HL-60 (cell line): ENCODE measurements around the gene PGBD5.

Source experiments
- DNase-seq, 2 experiments: peaks; one replicate each; pipeline ENCODE4 v3.0.0-alpha.2; 2010 to 2020; ENCODE audit warnings: low read depth in 1 of 2, low spot score in 1 of 2
- H3K27ac ChIP-seq: fragments of 250-450 bp; sonication (Bioruptor Pico); replicated peaks from 2 replicates; pipeline ENCODE4 v1.5.1; 2020; ENCODE audit warnings: mild to moderate bottlenecking, moderate library complexity
- H3K27me3 ChIP-seq: fragments of 250-450 bp; sonication (Bioruptor Pico); 2 replicates; pipeline ENCODE4 v1.5.1; 2021; ENCODE audit warnings: mild to moderate bottlenecking, moderate library complexity; ENCODE audit not compliant: insufficient read depth, poor library complexity, severe bottlenecking
- H3K4me3 ChIP-seq: replicated peaks from 2 replicates; pipeline ENCODE4 v1.5.1; 2011; ENCODE audit warnings: mild to moderate bottlenecking, control low read depth, low read length; ENCODE audit not compliant: insufficient read depth
- CTCF ChIP-seq: IDR thresholded peaks from one replicate; pipeline ENCODE4 v1.5.1; 2011; ENCODE audit warnings: low read length, control low read depth, inconsistent platforms; ENCODE audit not compliant: insufficient read depth
- GABPA ChIP-seq: IDR thresholded peaks from 2 replicates; pipeline ENCODE4 v1.6.1; 2012; ENCODE audit warnings: low read depth
- POLR2AphosphoS5 ChIP-seq: IDR thresholded peaks from 2 replicates; pipeline ENCODE4 v1.6.1; 2012; ENCODE audit warnings: low read depth
- REST ChIP-seq: IDR thresholded peaks from 2 replicates; pipeline ENCODE4 v1.6.1; 2012; ENCODE audit warnings: low read depth; ENCODE audit not compliant: insufficient replicate concordance
- SPI1 ChIP-seq: IDR thresholded peaks from 2 replicates; pipeline ENCODE4 v1.6.1; 2012; ENCODE audit warnings: low read depth, mild to moderate bottlenecking, borderline replicate concordance

The PGBD5 gene

GRCh38 chr1:230429067-230429735, 3.1 kb upstream of the PGBD5 start:
- TF ChIP-seq POLR2AphosphoS5 (no peak), SPI1 (peak; percentile 82)
- DNase-seq, result peak; percentile 37 to 59
- peaks cover 14% of the 10 kb centered on the region for H3K27me3 ChIP-seq
- H3K27ac ChIP-seq, result no peak overlapping the region
- H3K4me3 ChIP-seq, result no peak overlapping the region

- H3K27ac ChIP-seq, result no peak overlapping the region
- H3K27me3 ChIP-seq, result peaks cover 23% of the 10 kb centered on the region
- TF ChIP-seq GABPA, result no peak
- H3K4me3 ChIP-seq, result no peak overlapping the region
- DNase-seq, result no peak
Observed at GRCh38 chr1:230427981-230428380, 1.8 kb upstream of the PGBD5 start.

- TF ChIP-seq SPI1 (peak; percentile 85), POLR2AphosphoS5 (no peak)
- Histone ChIP-seq H3K4me3 (no peak overlapping the region), H3K27me3 (peaks cover 24% of the 10 kb centered on the region), H3K27ac (no peak overlapping the region)
- no peak for DNase-seq
Observed at GRCh38 chr1:230427094-230427876, 1.2 kb upstream of the PGBD5 start.

- peak overlapping the region; percentile 20 for H3K4me3 ChIP-seq
- DNase-seq, result no peak
Observed at GRCh38 chr1:230425252-230426091, 660 bp downstream of the PGBD5 start.

GRCh38 chr1:230424391-230425251, 1.5 kb downstream of the PGBD5 start:
- H3K27ac ChIP-seq, result no peak overlapping the region
- TF ChIP-seq CTCF (no peak), GABPA (no peak), POLR2AphosphoS5 (peak; percentile 68; the same call in 1 of the 2 replicates), REST (peak; percentile 37), SPI1 (peak; percentile 89)
- peaks cover 24% of the 10 kb centered on the region for H3K27me3 ChIP-seq
- H3K4me3 ChIP-seq, result peak overlapping the region; percentile 20
- peak; percentile 29 to 84 for DNase-seq

More at GRCh38 chr1:230425252-230426091, 660 bp downstream of the PGBD5 start:
- Histone ChIP-seq H3K27me3 (peaks cover 24% of the 10 kb centered on the region), H3K27ac (no peak overlapping the region)
- no peak for TF ChIP-seq GABPA
- no peak for TF ChIP-seq SPI1
- no peak for TF ChIP-seq POLR2AphosphoS5
- no peak for TF ChIP-seq CTCF
